ENCODE measurements around the gene F13A1.

DNA sequence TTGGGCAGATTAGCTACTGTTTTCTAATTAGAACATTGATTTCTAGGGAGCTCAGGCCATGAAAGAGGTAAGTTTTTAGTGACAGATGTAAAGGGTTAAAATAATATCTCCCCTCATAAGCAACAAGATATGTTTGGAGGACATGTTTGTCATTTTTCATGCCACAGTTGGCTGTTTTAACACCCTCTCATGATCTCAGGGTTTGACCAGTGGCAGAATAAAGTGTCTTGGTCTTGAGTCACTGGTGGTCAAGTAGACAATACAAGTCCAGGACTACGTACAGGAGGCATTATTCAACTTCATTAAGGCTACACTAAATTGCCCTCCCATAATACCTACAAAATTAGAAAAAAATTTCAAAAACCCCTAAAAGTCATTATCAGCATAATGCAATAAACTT is 92.6 kb downstream of the F13A1 start:
- TF ChIP-seq CTCF (optimal IDR thresholded peaks at IDR 0.05 in 1 of 3, IDR thresholded peaks at IDR 0.05 in 1 of 3, conservative IDR thresholded peaks at IDR 0.05 in 1 of 3; ENCODE audit: extremely low read depth in 1 of 3, insufficient read depth in 2 of 3, low read length in 3 of 3) (no peak), EZH2 (IDR thresholded peaks at IDR 0.05; ENCODE audit: low read length) (no peak)

Measured in keratinocyte (primary cell).